Right ventricle myocardium superior (tissue), 1 donor: Measurements from ENCODE around the gene DNAJC11. TPM values are rescaled to one million over a fixed set of nuclear protein-coding genes. Genes with fewer than 3 reads are reported as not detected.
"Not testable (repeated sequence)": the region's sequence is repeated elsewhere in the genome, so short reads cannot be mapped to it uniquely, and the experiment has no call there.

Source experiments
- ATAC-seq: fragments of 200-7000 bp; cut with Tn5 transposase; one replicate; pipeline ENCODE4 v1.9.1; 2020; ENCODE audit warnings: mild to moderate bottlenecking; ENCODE audit not compliant: poor library complexity
- DNase-seq: peaks from one replicate; pipeline ENCODE4 v3.0.0-alpha.2; 2020
- intact Hi-C: fragments of 100-400 bp; cut with DNase I; formaldehyde crosslinking; loops from one replicate; pipeline ENCODE4 v1.11.2; 2022
- total RNA-seq: library from RNA; stranded (reverse); fragmentation: NEBNext Ultra II Directional; extraction: Animal tissue kit (Norgen Biotek cat#: 25700); gene quantifications from one replicate; pipeline ENCODE4 v1.2.1, GENCODE V29; 2021
- donor health status: DM: no; HTN: yes; CAD: no; lungs with severe emphysema.

DNAJC11 gene
- total RNA-seq, 1 donor from 2014 or later = 74.0 TPM

- intact Hi-C loops, ATAC-seq, DNase-seq: not testable (repeated sequence)
Observed at GRCh38 chr1:6662468-6662867, 39.1 kb downstream of the DNAJC11 start.

- intact Hi-C loops = no loop called here
- ATAC-seq (no peak), DNase-seq (no peak)
Observed at GRCh38 chr1:6660415-6661049, 41.1 kb downstream of the DNAJC11 start.

- intact Hi-C loops = no loop called here
- no peak for ATAC-seq
- DNase-seq = no peak
Observed at GRCh38 chr1:6658359-6659060, 43.1 kb downstream of the DNAJC11 start.

GRCh38 chr1:6657138-6657537 is 44.5 kb downstream of the DNAJC11 start:
- ATAC-seq (peak; percentile 88), DNase-seq (peak; percentile 73)
- intact Hi-C loops = no loop called here

- DNase-seq (no peak), ATAC-seq (no peak)
- intact Hi-C loops = no loop called here
Observed at GRCh38 chr1:6653436-6654290, 48.0 kb downstream of the DNAJC11 start.

GRCh38 chr1:6652986-6653385 is 48.6 kb downstream of the DNAJC11 start:
- ATAC-seq (no peak), DNase-seq (no peak)
- intact Hi-C loops = no loop called here

GRCh38 chr1:6651909-6652308 is 49.7 kb downstream of the DNAJC11 start:
- intact Hi-C loops = no loop called here
- ATAC-seq = no peak
- no peak for DNase-seq

- DNase-seq (no peak), ATAC-seq (no peak)
- intact Hi-C loops = loop anchor here (5.0 kb wide), 1 partner anchor 161 kb away; no protein-coding TSS in a partner anchor
Observed at GRCh38 chr1:6648556-6648955, 53.1 kb downstream of the DNAJC11 start.

- intact Hi-C loops = loop anchor here (5.0 kb wide), 1 partner anchor 159 kb away; no protein-coding TSS in a partner anchor
- DNase-seq (no peak), ATAC-seq (peak; percentile 65)
Observed at GRCh38 chr1:6646499-6647148, 55.0 kb downstream of the DNAJC11 start.

GRCh38 chr1:6645018-6645417 is 56.6 kb downstream of the DNAJC11 start:
- ATAC-seq = no peak
- intact Hi-C loops = loop anchor here (5.0 kb wide), 1 partner anchor 158 kb away; no protein-coding TSS in a partner anchor
- DNase-seq = no peak

- ATAC-seq, DNase-seq, intact Hi-C loops: not testable (repeated sequence)
Observed at GRCh38 chr1:6640867-6641266, 60.7 kb downstream of the DNAJC11 start.

GRCh38 chr1:6638226-6638625 is 63.4 kb downstream of the DNAJC11 start:
- ATAC-seq (peak; percentile 73), DNase-seq (peak; percentile 93)
- intact Hi-C loops = no loop called here

- intact Hi-C loops = no loop called here
- no peak for ATAC-seq
- no peak for DNase-seq
Observed at GRCh38 chr1:6637770-6638169, 63.8 kb downstream of the DNAJC11 start.

GRCh38 chr1:6636778-6637177 is 64.8 kb downstream of the DNAJC11 start:
- DNase-seq, intact Hi-C loops, ATAC-seq: not testable (repeated sequence)

- intact Hi-C loops = no loop called here
- DNase-seq = peak; percentile 34
- no peak for ATAC-seq
Observed at GRCh38 chr1:6635910-6636760, 65.5 kb downstream of the DNAJC11 start.

- DNase-seq = peak; percentile 14
- intact Hi-C loops = no loop called here
- ATAC-seq = no peak
Observed at GRCh38 chr1:6635161-6635909, 66.3 kb downstream of the DNAJC11 start.

- ATAC-seq (peak; percentile 73), DNase-seq (peak; percentile 76)
- intact Hi-C loops = no loop called here
Observed at GRCh38 chr1:6634371-6635052, 67.1 kb downstream of the DNAJC11 start.
